Measurements from ENCODE around the gene SMG1. TPM values are rescaled to one million over a fixed set of nuclear protein-coding genes. Genes with fewer than 3 reads are reported as not detected.
"Not testable (repeated sequence)": the region's sequence is repeated elsewhere in the genome, so short reads cannot be mapped to it uniquely, and the experiment has no call there.

The SMG1 gene
- total RNA-seq, 2 experiments from 2014 or later = 120 to 127 TPM

- H3K4me3 Mint-ChIP-seq; H3K9me3 ChIP-seq (ENCODE audit: control insufficient read depth in 1 of 2, insufficient read depth in 1 of 2, low read length in 2 of 2); H3K4me3 ChIP-seq (ENCODE audit: low read length); H3K4me1 ChIP-seq (ENCODE audit: insufficient read depth, low read length); H3K27me3 Mint-ChIP-seq; H3K27ac ChIP-seq (ENCODE audit: low read depth in 1 of 2, low read length in 2 of 2); POLR2A ChIA-PET; ATAC-seq (ENCODE audit: poor library complexity); CTCF ChIA-PET; H3K36me3 ChIP-seq (ENCODE audit: insufficient read depth, low read length); H3K9me3 Mint-ChIP-seq; DNase-seq; H3K27me3 ChIP-seq (ENCODE audit: control insufficient read depth in 1 of 2, insufficient read depth in 2 of 2, low read length in 2 of 2): not testable (repeated sequence)
- H3K27ac Mint-ChIP-seq = peak overlapping the region; percentile 27
- H3K4me1 Mint-ChIP-seq (ENCODE audit: low read depth) = peaks cover 36% of the 10 kb centered on the region
- intact Hi-C loops (cut with DNase I, micrococcal nuclease) = loop anchor here in 1 of 2 experiments (5.0 kb wide), 1 partner anchor 97 kb away; no protein-coding TSS in a partner anchor
- peaks cover 12% of the 10 kb centered on the region for H3K36me3 Mint-ChIP-seq (ENCODE audit: low read depth)
Observed at GRCh38 chr16:18909585-18909984, 16.6 kb downstream of the SMG1 start.

DNA sequence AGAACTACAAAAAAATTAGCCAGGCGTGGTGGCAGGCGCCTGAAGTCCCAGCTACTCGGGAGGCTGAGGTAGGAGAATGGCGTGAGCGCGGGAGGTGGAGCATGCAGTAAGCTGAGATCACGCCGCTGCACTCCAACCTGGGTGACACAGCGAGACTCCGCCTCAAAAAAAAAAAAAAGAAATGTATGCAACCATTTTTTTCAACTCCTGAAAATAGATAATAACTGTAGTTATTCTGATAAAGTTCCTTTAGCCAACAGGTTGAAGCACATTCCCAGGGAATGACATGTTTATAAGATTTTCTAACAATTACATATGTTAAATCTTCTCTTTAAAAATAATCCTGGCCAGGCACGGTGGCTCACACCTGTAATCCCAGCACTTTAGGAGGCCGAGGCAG lies 17.5 kb downstream of the SMG1 start:
- H3K4me3 Mint-ChIP-seq; H3K27me3 ChIP-seq (ENCODE audit: control insufficient read depth in 1 of 2, insufficient read depth in 2 of 2, low read length in 2 of 2); H3K4me1 ChIP-seq (ENCODE audit: insufficient read depth, low read length); H3K27ac ChIP-seq (ENCODE audit: low read depth in 1 of 2, low read length in 2 of 2); H3K27ac Mint-ChIP-seq; H3K4me3 ChIP-seq (ENCODE audit: low read length); H3K9me3 Mint-ChIP-seq; H3K36me3 ChIP-seq (ENCODE audit: insufficient read depth, low read length); H3K9me3 ChIP-seq (ENCODE audit: control insufficient read depth in 1 of 2, insufficient read depth in 1 of 2, low read length in 2 of 2); POLR2A ChIA-PET; DNase-seq; ATAC-seq (ENCODE audit: poor library complexity); H3K27me3 Mint-ChIP-seq: not testable (repeated sequence)
- CTCF ChIA-PET = interaction anchor here (0.6 kb wide), 1 partner anchor 867 kb away, joined by 3 read pairs; no protein-coding TSS in a partner anchor
- Mint-ChIP-seq H3K36me3 (ENCODE audit: low read depth) (peaks cover 12% of the 10 kb centered on the region), H3K4me1 (ENCODE audit: low read depth) (peaks cover 34% of the 10 kb centered on the region)
- intact Hi-C loops (cut with DNase I, micrococcal nuclease) = loop anchor here in 1 of 2 experiments (5.0 kb wide), 1 partner anchor 96 kb away; no protein-coding TSS in a partner anchor

GRCh38 chr16:18902778-18903177 lies 23.4 kb downstream of the SMG1 start:
- H3K27ac ChIP-seq (ENCODE audit: low read depth in 1 of 2, low read length in 2 of 2); H3K9me3 Mint-ChIP-seq; intact Hi-C loops (cut with DNase I, micrococcal nuclease); H3K9me3 ChIP-seq (ENCODE audit: control insufficient read depth in 1 of 2, insufficient read depth in 1 of 2, low read length in 2 of 2); H3K4me3 Mint-ChIP-seq; H3K4me3 ChIP-seq (ENCODE audit: low read length); H3K27me3 ChIP-seq (ENCODE audit: control insufficient read depth in 1 of 2, insufficient read depth in 2 of 2, low read length in 2 of 2); POLR2A ChIA-PET; H3K36me3 Mint-ChIP-seq (ENCODE audit: low read depth); DNase-seq; ATAC-seq (ENCODE audit: poor library complexity); H3K36me3 ChIP-seq (ENCODE audit: insufficient read depth, low read length); H3K27me3 Mint-ChIP-seq; CTCF ChIA-PET: not testable (repeated sequence)
- Mint-ChIP-seq H3K4me1 (ENCODE audit: low read depth) (peaks cover 57% of the 10 kb centered on the region), H3K27ac (peak overlapping the region; percentile 78)
- peaks cover 14% of the 10 kb centered on the region for H3K4me1 ChIP-seq (ENCODE audit: insufficient read depth, low read length)

- H3K9me3 Mint-ChIP-seq; H3K36me3 Mint-ChIP-seq (ENCODE audit: low read depth); POLR2A ChIA-PET; H3K36me3 ChIP-seq (ENCODE audit: insufficient read depth, low read length); H3K4me3 Mint-ChIP-seq; H3K4me3 ChIP-seq (ENCODE audit: low read length); H3K27me3 Mint-ChIP-seq; intact Hi-C loops (cut with DNase I, micrococcal nuclease); H3K9me3 ChIP-seq (ENCODE audit: control insufficient read depth in 1 of 2, insufficient read depth in 1 of 2, low read length in 2 of 2); ATAC-seq (ENCODE audit: poor library complexity); H3K27ac ChIP-seq (ENCODE audit: low read depth in 1 of 2, low read length in 2 of 2); DNase-seq; CTCF ChIA-PET; H3K27me3 ChIP-seq (ENCODE audit: control insufficient read depth in 1 of 2, insufficient read depth in 2 of 2, low read length in 2 of 2): not testable (repeated sequence)
- Mint-ChIP-seq H3K4me1 (ENCODE audit: low read depth) (peaks cover 57% of the 10 kb centered on the region), H3K27ac (peak overlapping the region; percentile 56)
- H3K4me1 ChIP-seq (ENCODE audit: insufficient read depth, low read length) = peaks cover 14% of the 10 kb centered on the region
Observed at GRCh38 chr16:18902044-18902443, 24.2 kb downstream of the SMG1 start.

DNA sequence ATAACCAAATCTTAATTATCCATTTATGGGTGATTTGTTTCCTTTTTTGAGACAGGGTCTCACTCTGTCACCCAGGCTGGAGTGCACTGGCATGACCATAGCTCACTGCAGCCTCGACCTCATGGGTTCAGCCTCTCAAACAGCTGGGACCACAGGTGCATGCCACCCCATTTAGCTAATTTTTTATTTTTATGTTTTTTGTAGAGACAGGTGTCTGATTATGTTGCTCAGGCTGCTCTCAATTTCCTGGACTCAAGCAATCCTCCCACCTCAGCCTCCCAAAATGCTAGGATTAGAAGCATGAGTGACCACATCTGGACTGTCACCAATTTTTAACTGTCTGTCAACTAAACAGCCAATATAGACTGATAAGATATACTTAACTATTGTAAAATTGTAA lies 25.0 kb downstream of the SMG1 start:
- POLR2A ChIA-PET; H3K9me3 ChIP-seq (ENCODE audit: control insufficient read depth in 1 of 2, insufficient read depth in 1 of 2, low read length in 2 of 2); H3K4me3 ChIP-seq (ENCODE audit: low read length); H3K27ac Mint-ChIP-seq; ATAC-seq (ENCODE audit: poor library complexity); intact Hi-C loops (cut with DNase I, micrococcal nuclease); DNase-seq; H3K4me1 ChIP-seq (ENCODE audit: insufficient read depth, low read length); CTCF ChIA-PET; H3K4me3 Mint-ChIP-seq; H3K36me3 Mint-ChIP-seq (ENCODE audit: low read depth); H3K27me3 Mint-ChIP-seq; H3K27me3 ChIP-seq (ENCODE audit: control insufficient read depth in 1 of 2, insufficient read depth in 2 of 2, low read length in 2 of 2); H3K27ac ChIP-seq (ENCODE audit: low read depth in 1 of 2, low read length in 2 of 2); H3K9me3 Mint-ChIP-seq; H3K36me3 ChIP-seq (ENCODE audit: insufficient read depth, low read length): not testable (repeated sequence)
- H3K4me1 Mint-ChIP-seq (ENCODE audit: low read depth) = peaks cover 51% of the 10 kb centered on the region

DNA sequence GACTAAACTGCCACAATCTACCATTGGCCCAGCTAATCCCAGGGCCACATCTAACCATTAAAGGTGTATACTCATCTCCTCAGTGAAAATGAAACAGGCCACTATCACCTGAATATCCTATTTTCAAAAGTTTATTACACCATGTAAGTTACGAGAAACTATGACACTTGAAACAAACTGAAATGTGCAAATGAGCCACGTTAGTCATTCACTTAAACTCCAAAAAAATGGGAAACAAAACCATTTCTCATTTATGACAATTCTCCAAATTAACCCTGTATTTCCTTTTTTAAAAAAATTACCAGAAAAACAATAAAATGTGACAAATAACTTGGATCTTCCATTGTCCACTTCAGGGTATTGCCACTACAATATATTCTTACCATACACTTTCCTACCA lies 41.8 kb downstream of the SMG1 start:
- H3K27me3 Mint-ChIP-seq; intact Hi-C loops (cut with DNase I, micrococcal nuclease); H3K9me3 Mint-ChIP-seq; H3K27ac Mint-ChIP-seq; H3K4me3 ChIP-seq (ENCODE audit: low read length); CTCF ChIA-PET; H3K9me3 ChIP-seq (ENCODE audit: control insufficient read depth in 1 of 2, insufficient read depth in 1 of 2, low read length in 2 of 2); H3K4me1 ChIP-seq (ENCODE audit: insufficient read depth, low read length); H3K27me3 ChIP-seq (ENCODE audit: control insufficient read depth in 1 of 2, insufficient read depth in 2 of 2, low read length in 2 of 2); H3K27ac ChIP-seq (ENCODE audit: low read depth in 1 of 2, low read length in 2 of 2); DNase-seq; POLR2A ChIA-PET; H3K4me3 Mint-ChIP-seq; ATAC-seq (ENCODE audit: poor library complexity); H3K4me1 Mint-ChIP-seq (ENCODE audit: low read depth): not testable (repeated sequence)
- H3K36me3 ChIP-seq (ENCODE audit: insufficient read depth, low read length) = peaks cover 34% of the 10 kb centered on the region
- H3K36me3 Mint-ChIP-seq (ENCODE audit: low read depth) = peaks cover 45% of the 10 kb centered on the region

DNA sequence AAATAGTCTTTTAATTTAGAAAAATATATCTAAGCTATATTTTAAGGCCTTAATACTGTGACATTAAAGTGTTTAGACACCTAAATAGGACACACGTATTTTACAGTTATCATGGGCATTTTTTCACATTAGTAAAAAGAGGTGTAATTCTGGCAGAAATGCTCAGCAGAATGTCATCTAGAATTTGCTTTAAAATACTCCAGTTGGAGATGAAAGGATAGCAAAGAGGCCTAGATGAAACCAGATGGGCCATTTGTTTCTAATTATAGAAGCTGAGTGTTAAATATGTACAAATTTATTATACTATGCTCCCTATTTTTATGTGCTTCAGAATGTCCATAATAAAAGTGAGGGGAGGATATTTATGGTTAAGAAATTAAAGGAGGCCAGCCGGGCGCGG lies 48.5 kb downstream of the SMG1 start:
- ATAC-seq (ENCODE audit: poor library complexity); H3K27me3 Mint-ChIP-seq; H3K4me3 Mint-ChIP-seq; H3K9me3 Mint-ChIP-seq; H3K9me3 ChIP-seq (ENCODE audit: control insufficient read depth in 1 of 2, insufficient read depth in 1 of 2, low read length in 2 of 2); DNase-seq; H3K27me3 ChIP-seq (ENCODE audit: control insufficient read depth in 1 of 2, insufficient read depth in 2 of 2, low read length in 2 of 2); intact Hi-C loops (cut with DNase I, micrococcal nuclease); H3K27ac Mint-ChIP-seq; POLR2A ChIA-PET; H3K4me1 Mint-ChIP-seq (ENCODE audit: low read depth); H3K4me3 ChIP-seq (ENCODE audit: low read length); H3K4me1 ChIP-seq (ENCODE audit: insufficient read depth, low read length); CTCF ChIA-PET; H3K27ac ChIP-seq (ENCODE audit: low read depth in 1 of 2, low read length in 2 of 2): not testable (repeated sequence)
- peaks cover 59% of the 10 kb centered on the region for H3K36me3 Mint-ChIP-seq (ENCODE audit: low read depth)
- H3K36me3 ChIP-seq (ENCODE audit: insufficient read depth, low read length) = peaks cover 35% of the 10 kb centered on the region
